Suprapubic skin (tissue), 4 donors: ENCODE results near the gene BNIP5. TPM values are rescaled to one million over a fixed set of nuclear protein-coding genes. Genes with fewer than 3 reads are reported as not detected.

ENCODE experiments used
- DNase-seq, 2 donors: peaks; one replicate each; pipeline ENCODE4 v3.0.0-alpha.2; 2019; ENCODE audit warnings: low spot score in 2 of 2
- H3K27ac ChIP-seq: fragments of 200-600 bp; sonication (generic); one replicate; pipeline ENCODE4 v1.5.1; 2019
- H3K27me3 ChIP-seq: fragments of 200-600 bp; sonication (generic); one replicate; pipeline ENCODE4 v1.5.1; 2019
- H3K36me3 ChIP-seq: fragments of 200-600 bp; sonication (generic); one replicate; pipeline ENCODE4 v1.5.1; 2019
- H3K4me1 ChIP-seq: fragments of 200-600 bp; sonication (generic); one replicate; pipeline ENCODE4 v1.5.1; 2019
- H3K4me3 ChIP-seq: fragments of 200-600 bp; sonication (generic); one replicate; pipeline ENCODE4 v1.5.1; 2019; ENCODE audit warnings: mild to moderate bottlenecking
- H3K9me3 ChIP-seq: fragments of 200-600 bp; sonication (generic); one replicate; pipeline ENCODE4 v1.5.1; 2019
- CTCF ChIP-seq, 2 donors: fragments of 200-600 bp in 1 of 2; fragments of 450-650 bp in 1 of 2; sonication (generic) in 1 of 2; IDR thresholded peaks; one replicate each; pipeline ENCODE4 v1.5.1; 2016 to 2019; ENCODE audit warnings: antibody characterized with exemption in 2 of 2, mild to moderate bottlenecking in 1 of 2, moderate library complexity in 1 of 2
- EP300 ChIP-seq: sonication (generic); formaldehyde crosslinking; IDR thresholded peaks from one replicate; pipeline ENCODE4 v1.6.1; 2017; ENCODE audit warnings: antibody characterized with exemption
- POLR2A ChIP-seq, 2 donors: fragments of 450-650 bp; IDR thresholded peaks; one replicate each; pipeline ENCODE4 v1.6.1; 2017; ENCODE audit warnings: antibody characterized with exemption in 2 of 2, mild to moderate bottlenecking in 2 of 2, moderate library complexity in 2 of 2
- POLR2AphosphoS5 ChIP-seq, 3 donors: sonication (generic); formaldehyde crosslinking; IDR thresholded peaks; one replicate each; pipeline ENCODE4 v1.6.1; 2017; ENCODE audit warnings: antibody characterized with exemption in 3 of 3
- WGBS: methylation state at CpG from one replicate; pipeline ENCODE4 v1.1.5; 2018; 5-methylcytosine and 5-hydroxymethylcytosine counted together
- total RNA-seq, 4 donors: library from RNA; depleted of rRNA; stranded (reverse); fragments of >200 nt; gene quantifications; one replicate each; pipeline ENCODE4 v1.1.0, GENCODE V29; 2016

Gene BNIP5
- total RNA-seq, 4 donors from 2014 or later, result 0.11 TPM; not detected in 3

GRCh38 chr6:36347621-36348020 is 10.9 kb upstream of the BNIP5 start:
- Histone ChIP-seq H3K27me3 (no peaks in the 10 kb centered on the region), H3K36me3 (no peaks in the 10 kb centered on the region), H3K9me3 (no peaks in the 10 kb centered on the region), H3K4me3 (no peak overlapping the region), H3K4me1 (no peaks in the 10 kb centered on the region), H3K27ac (no peak overlapping the region)
- TF ChIP-seq CTCF (IDR thresholded peaks at IDR 0.05), result no peak
- DNase-seq, result no peak
- 86% methylated on average over 4 of the region's 4 CpGs for WGBS

GRCh38 chr6:36346486-36347273 is 10.0 kb upstream of the BNIP5 start:
- H3K4me3 ChIP-seq, result no peak overlapping the region
- DNase-seq, result no peak
- WGBS, result 94% methylated on average over 20 of the region's 20 CpGs
- no peaks in the 10 kb centered on the region for H3K36me3 ChIP-seq
- no peaks in the 10 kb centered on the region for H3K9me3 ChIP-seq
- no peak overlapping the region for H3K27ac ChIP-seq
- no peaks in the 10 kb centered on the region for H3K4me1 ChIP-seq
- TF ChIP-seq EP300 (no peak), POLR2A (IDR thresholded peaks at IDR 0.05) (no peak), POLR2AphosphoS5 (IDR thresholded peaks at IDR 0.05) (no peak), CTCF (IDR thresholded peaks at IDR 0.05) (no peak)
- no peaks in the 10 kb centered on the region for H3K27me3 ChIP-seq

GRCh38 chr6:36345681-36346466 is 9.2 kb upstream of the BNIP5 start:
- H3K9me3 ChIP-seq, result no peaks in the 10 kb centered on the region
- peaks cover 4% of the 10 kb centered on the region for H3K4me1 ChIP-seq
- no peak overlapping the region for H3K4me3 ChIP-seq
- TF ChIP-seq POLR2A (IDR thresholded peaks at IDR 0.05) (no peak), EP300 (no peak), POLR2AphosphoS5 (IDR thresholded peaks at IDR 0.05) (no peak), CTCF (IDR thresholded peaks at IDR 0.05) (no peak)
- DNase-seq, result no peak
- no peak overlapping the region for H3K27ac ChIP-seq
- no peaks in the 10 kb centered on the region for H3K36me3 ChIP-seq
- no peaks in the 10 kb centered on the region for H3K27me3 ChIP-seq
- WGBS, result 71% methylated on average over 13 of the region's 13 CpGs

DNA sequence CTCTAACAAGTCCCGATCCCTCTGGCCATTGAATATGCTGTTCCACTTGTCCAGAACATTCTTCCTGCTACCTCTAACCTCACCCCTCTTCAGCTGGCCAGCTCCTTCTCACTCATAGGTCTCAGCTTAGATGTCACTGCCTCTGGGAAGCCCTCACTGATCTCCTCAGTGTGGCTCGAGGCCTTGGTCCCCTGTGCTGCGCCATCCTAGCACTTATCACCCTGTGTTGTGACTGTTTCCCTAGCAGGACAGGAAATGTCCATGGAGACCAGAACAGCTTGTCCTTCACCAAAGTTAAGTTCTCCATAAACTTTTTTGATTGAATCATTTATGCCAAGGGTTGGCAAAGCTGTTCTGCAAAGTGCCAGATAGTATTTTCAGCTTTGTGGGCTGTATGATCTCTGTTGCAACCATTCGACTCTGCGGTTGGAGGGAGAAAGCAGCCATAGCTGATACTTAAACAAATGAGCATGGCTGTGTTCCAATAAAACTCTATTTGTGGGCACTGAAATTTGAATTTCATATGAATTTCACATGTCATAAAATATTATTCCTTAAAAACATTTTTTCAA is 6.5 kb upstream of the BNIP5 start:
- TF ChIP-seq CTCF (IDR thresholded peaks at IDR 0.05) (no peak), EP300 (no peak), POLR2AphosphoS5 (IDR thresholded peaks at IDR 0.05) (no peak), POLR2A (IDR thresholded peaks at IDR 0.05) (no peak)
- no peaks in the 10 kb centered on the region for H3K36me3 ChIP-seq
- no peaks in the 10 kb centered on the region for H3K9me3 ChIP-seq
- H3K4me3 ChIP-seq, result no peak overlapping the region
- H3K27me3 ChIP-seq, result no peaks in the 10 kb centered on the region
- no peak overlapping the region for H3K27ac ChIP-seq
- no peak for DNase-seq
- H3K4me1 ChIP-seq, result peaks cover 9% of the 10 kb centered on the region
- 93% methylated on average over 5 of the region's 5 CpGs for whole genome bisulfite sequencing
